Loucy (cell line): ENCODE results near the gene SLC9A9.

Experiments used
- H2AFZ ChIP-seq: fragments of 200-600 bp; sonication (generic); 2 replicates; pipeline ENCODE4 v1.6.0; 2016; ENCODE audit warnings: antibody characterized with exemption, mild to moderate bottlenecking, low read length, moderate library complexity
- H3F3A ChIP-seq: fragments of 200-600 bp; 2 replicates; pipeline ENCODE4 v1.6.0; 2016; ENCODE audit warnings: antibody characterized with exemption, low read depth, mild to moderate bottlenecking
- H3K27me3 ChIP-seq: fragments of 200-600 bp; sonication (generic); 2 replicates; pipeline ENCODE4 v1.6.1; 2014; ENCODE audit warnings: low read length, mild to moderate bottlenecking; ENCODE audit not compliant: insufficient read depth, poor library complexity, severe bottlenecking
- H3K36me3 ChIP-seq: fragments of 200-600 bp; sonication (generic); 2 replicates; pipeline ENCODE4 v1.6.1; 2016; ENCODE audit warnings: low read length; ENCODE audit not compliant: insufficient read depth
- H3K4me1 ChIP-seq: fragments of 200-600 bp; sonication (generic); 2 replicates; pipeline ENCODE4 v1.5.1; 2014; ENCODE audit warnings: low read length, mild to moderate bottlenecking; ENCODE audit not compliant: insufficient read depth, poor library complexity, severe bottlenecking
- H3K4me2 ChIP-seq: fragments of 200-600 bp; sonication (generic); 2 replicates; pipeline ENCODE4 v1.6.0; 2014; ENCODE audit warnings: antibody characterized with exemption, low read length, low read depth, mild to moderate bottlenecking; ENCODE audit not compliant: poor library complexity, severe bottlenecking
- H3K4me3 ChIP-seq: fragments of 200-600 bp; sonication (generic); 2 replicates; pipeline ENCODE4 v1.5.1; 2014; ENCODE audit warnings: low read length, mild to moderate bottlenecking, mixed read lengths; ENCODE audit not compliant: poor library complexity, severe bottlenecking
- H3K79me2 ChIP-seq: fragments of 200-600 bp; sonication (generic); 2 replicates; pipeline ENCODE4 v1.6.1; 2014; ENCODE audit warnings: low read length; ENCODE audit not compliant: insufficient read depth
- H3K9ac ChIP-seq: fragments of 200-600 bp; sonication (generic); 2 replicates; pipeline ENCODE4 v1.6.0; 2014; ENCODE audit warnings: mild to moderate bottlenecking, low read depth, low read length, moderate library complexity; ENCODE audit not compliant: poor library complexity, severe bottlenecking
- H3K9me2 ChIP-seq: fragments of 200-600 bp; sonication (generic); replicated peaks from 2 replicates; pipeline ENCODE4 v1.6.1; 2016; ENCODE audit warnings: low read depth, low read length, mixed read lengths
- H3K9me3 ChIP-seq: fragments of 200-600 bp; sonication (generic); 2 replicates; pipeline ENCODE4 v1.6.1; 2014; ENCODE audit warnings: mild to moderate bottlenecking, antibody characterized with exemption, low read length, low read depth; ENCODE audit not compliant: insufficient read depth
- H4K20me1 ChIP-seq: fragments of 200-600 bp; sonication (generic); 2 replicates; pipeline ENCODE4 v1.6.0; 2014; ENCODE audit warnings: antibody characterized with exemption, low read length, mild to moderate bottlenecking; ENCODE audit not compliant: insufficient read depth, poor library complexity, severe bottlenecking
- CTCF ChIP-seq: fragments of 200-600 bp; sonication (generic); conservative IDR thresholded peaks from 2 replicates; pipeline ENCODE4 v1.5.1; 2014; ENCODE audit warnings: mild to moderate bottlenecking, antibody characterized with exemption, low read length
- EZH2phosphoT487 ChIP-seq: fragments of 200-600 bp; IDR thresholded peaks from 2 replicates; pipeline ENCODE4 v1.6.1; 2018; ENCODE audit warnings: antibody characterized with exemption, mild to moderate bottlenecking, moderate library complexity, borderline replicate concordance

The SLC9A9 gene

GRCh38 chr3:143851331-143852017 is 3.2 kb upstream of the SLC9A9 start:
- Histone ChIP-seq H3K4me2 (no peak overlapping the region), H3F3A (no peaks in the 10 kb centered on the region), H3K9me3 (no peaks in the 10 kb centered on the region), H3K27me3 (no peaks in the 10 kb centered on the region), H3K9ac (no peak overlapping the region), H3K9me2 (no peaks in the 10 kb centered on the region), H3K4me1 (peaks cover 20% of the 10 kb centered on the region), H3K4me3 (no peak overlapping the region), H3K79me2 (no peaks in the 10 kb centered on the region), H3K36me3 (no peaks in the 10 kb centered on the region), H4K20me1 (no peaks in the 10 kb centered on the region), H2AFZ (peak overlapping the region; percentile 19; the same call in 1 of the 2 replicates)
- TF ChIP-seq EZH2phosphoT487 (no peak), CTCF (0 out of 2 replicates have a peak, but pooled peaks have one; percentile 20)

DNA sequence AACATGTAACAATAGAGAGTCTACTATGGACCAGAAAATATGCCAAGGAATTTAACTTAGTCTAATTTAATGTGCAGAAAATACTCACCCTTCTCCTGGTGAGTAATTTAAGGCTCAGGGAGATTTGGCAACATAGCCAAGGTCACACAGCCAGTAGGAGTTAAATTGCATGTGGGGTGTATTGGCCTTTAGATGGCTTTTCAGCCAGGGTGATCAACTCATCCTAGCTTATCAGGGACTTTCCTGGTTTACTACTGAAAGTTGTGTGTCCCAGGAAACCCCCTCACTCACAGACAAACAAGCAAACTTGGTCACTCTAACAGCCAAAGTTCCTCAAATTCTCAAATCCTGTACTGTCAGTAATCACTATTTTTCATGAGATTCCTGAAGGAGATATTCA is 2.6 kb upstream of the SLC9A9 start:
- Histone ChIP-seq H3K4me3 (no peak overlapping the region), H3K27me3 (no peaks in the 10 kb centered on the region), H4K20me1 (no peaks in the 10 kb centered on the region), H3K4me1 (peaks cover 20% of the 10 kb centered on the region), H3K9me2 (no peaks in the 10 kb centered on the region), H2AFZ (0 out of 2 replicates have a peak overlapping the region, but pooled peaks have one; percentile 19), H3K4me2 (no peak overlapping the region), H3F3A (no peaks in the 10 kb centered on the region), H3K9me3 (no peaks in the 10 kb centered on the region), H3K79me2 (no peaks in the 10 kb centered on the region), H3K9ac (no peak overlapping the region), H3K36me3 (no peaks in the 10 kb centered on the region)
- TF ChIP-seq CTCF, result no peak
- no peak for TF ChIP-seq EZH2phosphoT487

- H3K4me2 ChIP-seq, result no peak overlapping the region
- H2AFZ ChIP-seq, result peak overlapping the region; percentile 61
- H4K20me1 ChIP-seq, result no peaks in the 10 kb centered on the region
Observed at GRCh38 chr3:143849854-143850549, 1.7 kb upstream of the SLC9A9 start.

More at GRCh38 chr3:143849854-143850549, 1.7 kb upstream of the SLC9A9 start:
- Histone ChIP-seq H3K9ac (no peak overlapping the region), H3K9me2 (no peaks in the 10 kb centered on the region), H3K27me3 (no peaks in the 10 kb centered on the region), H3K4me1 (peaks cover 20% of the 10 kb centered on the region), H3K36me3 (no peaks in the 10 kb centered on the region), H3F3A (no peaks in the 10 kb centered on the region), H3K79me2 (no peaks in the 10 kb centered on the region), H3K4me3 (no peak overlapping the region), H3K9me3 (no peaks in the 10 kb centered on the region)
- no peak for TF ChIP-seq EZH2phosphoT487
- no peak for TF ChIP-seq CTCF
